Activated CD8-positive, alpha-beta T cell treated with anti-CD3 and anti-CD28 coated beads for 36 hours (primary cell): ENCODE data around the gene IGLL1. TPM values are rescaled to one million over a fixed set of nuclear protein-coding genes. Genes with fewer than 3 reads are reported as not detected.
"Not testable (repeated sequence)": the region's sequence is repeated elsewhere in the genome, so short reads cannot be mapped to it uniquely, and the experiment has no call there.

Experiments
- ATAC-seq: fragments of 200-7000 bp; cut with Tn5 transposase; one replicate; pipeline ENCODE4 v1.10.0; 2021; ENCODE audit warnings: mild to moderate bottlenecking, moderate library complexity
- CTCF ChIA-PET: fragments of 350-600 bp; sonication (Branson Sonifier 250); formaldehyde crosslinking; loops from one replicate; lab custom pipeline; 2021; ENCODE audit warnings: antibody characterized with exemption; lab: Charles Lee
- POLR2A ChIA-PET: fragments of 350-600 bp; sonication (Branson Sonifier 250); formaldehyde crosslinking; loops from one replicate; lab custom pipeline; 2021; ENCODE audit warnings: antibody characterized with exemption; lab: Charles Lee
- DNase-seq: peaks from one replicate; pipeline ENCODE4 v3.0.0-alpha.2; 2020
- H3K27ac Mint-ChIP-seq: one replicate; pipeline ENCODE4 v1.8.0; 2021; ENCODE audit warnings: mild to moderate bottlenecking, mixed read lengths
- H3K27me3 Mint-ChIP-seq: one replicate; pipeline ENCODE4 v1.8.0; 2021; ENCODE audit warnings: mixed read lengths
- H3K36me3 Mint-ChIP-seq: one replicate; pipeline ENCODE4 v1.8.0; 2021; ENCODE audit warnings: low read depth, mixed read lengths
- H3K4me1 Mint-ChIP-seq: one replicate; pipeline ENCODE4 v1.8.0; 2021; ENCODE audit warnings: low read depth, mixed read lengths
- H3K4me3 Mint-ChIP-seq: one replicate; pipeline ENCODE4 v1.8.0; 2021; ENCODE audit warnings: mild to moderate bottlenecking, moderate library complexity, mixed read lengths
- H3K9me3 Mint-ChIP-seq: one replicate; pipeline ENCODE4 v1.8.0; 2021; ENCODE audit warnings: mixed read lengths
- CTCF ChIP-seq: fragments of 200-600 bp; IDR thresholded peaks from one replicate; pipeline ENCODE4 v1.8.0; 2022; ENCODE audit warnings: antibody characterized with exemption, mild to moderate bottlenecking
- intact Hi-C: fragments of 100-400 bp; cut with micrococcal nuclease; formaldehyde crosslinking; loops from one replicate; pipeline ENCODE4 v1.10.0; 2022
- total RNA-seq, 2 experiments: library from RNA; stranded (reverse); gene quantifications; one replicate each; pipeline ENCODE4 v1.2.3, GENCODE V29; 2021

Gene IGLL1
- total RNA-seq, 2 experiments from 2014 or later: not detected

GRCh38 chr22:23622634-23623033 lies 42.5 kb upstream of the IGLL1 start:
- intact Hi-C loops: no loop called here

GRCh38 chr22:23621916-23622315 lies 41.8 kb upstream of the IGLL1 start:
- DNase-seq, intact Hi-C loops, H3K4me1 Mint-ChIP-seq, POLR2A ChIA-PET, H3K27me3 Mint-ChIP-seq, H3K36me3 Mint-ChIP-seq, ATAC-seq, H3K4me3 Mint-ChIP-seq, CTCF ChIA-PET, H3K27ac Mint-ChIP-seq, H3K9me3 Mint-ChIP-seq: not testable (repeated sequence)

More at GRCh38 chr22:23622634-23623033, 42.5 kb upstream of the IGLL1 start:
- CTCF ChIA-PET: interaction anchor here (1.0 kb wide), 1 partner anchor 9 kb away, joined by 3 read pairs; no protein-coding TSS in a partner anchor
- TF ChIP-seq CTCF: no peak
- no peaks in the 10 kb centered on the region for H3K36me3 Mint-ChIP-seq
- ATAC-seq (no peak), DNase-seq (no peak)
- POLR2A ChIA-PET: no interaction called here
- no peak overlapping the region for H3K4me3 Mint-ChIP-seq
- no peaks in the 10 kb centered on the region for H3K9me3 Mint-ChIP-seq
- H3K27ac Mint-ChIP-seq: no peak overlapping the region
- H3K4me1 Mint-ChIP-seq: no peaks in the 10 kb centered on the region
- H3K27me3 Mint-ChIP-seq: no peaks in the 10 kb centered on the region

- no peaks in the 10 kb centered on the region for H3K27me3 Mint-ChIP-seq
- TF ChIP-seq CTCF: no peak
- ChIA-PET POLR2A (no interaction called here), CTCF (no interaction called here)
- H3K36me3 Mint-ChIP-seq: no peaks in the 10 kb centered on the region
- no peak overlapping the region for H3K4me3 Mint-ChIP-seq
- no peak for ATAC-seq
- no peak for DNase-seq
- intact Hi-C loops: no loop called here
- no peaks in the 10 kb centered on the region for H3K9me3 Mint-ChIP-seq
- no peaks in the 10 kb centered on the region for H3K4me1 Mint-ChIP-seq
- no peak overlapping the region for H3K27ac Mint-ChIP-seq
These were observed 41.1 kb upstream of the IGLL1 start for GRCh38 chr22:23621082-23621780.

GRCh38 chr22:23613193-23613972 lies 33.3 kb upstream of the IGLL1 start:
- no peak for DNase-seq
- H3K4me1 Mint-ChIP-seq: peaks cover 13% of the 10 kb centered on the region
- no peaks in the 10 kb centered on the region for H3K9me3 Mint-ChIP-seq
- H3K27me3 Mint-ChIP-seq: no peaks in the 10 kb centered on the region
- POLR2A ChIA-PET: no interaction called here
- no peak overlapping the region for H3K27ac Mint-ChIP-seq
- no peak for TF ChIP-seq CTCF
- no peaks in the 10 kb centered on the region for H3K36me3 Mint-ChIP-seq
- H3K4me3 Mint-ChIP-seq: no peak overlapping the region
- no peak for ATAC-seq
- CTCF ChIA-PET: interaction anchor here (0.7 to 1.0 kb wide), 3 partner anchors 9 to 154 kb away, joined by 3 to 4 read pairs (median 3); no protein-coding TSS in a partner anchor
- intact Hi-C loops: no loop called here

- peaks cover 13% of the 10 kb centered on the region for H3K4me1 Mint-ChIP-seq
- ATAC-seq: no peak
- POLR2A ChIA-PET: no interaction called here
- intact Hi-C loops: no loop called here
- CTCF ChIA-PET: interaction anchor here (0.9 to 1.8 kb wide), 2 partner anchors 19 to 239 kb away, joined by 3 to 4 read pairs; no protein-coding TSS in a partner anchor
- H3K9me3 Mint-ChIP-seq: no peaks in the 10 kb centered on the region
- DNase-seq: peak; percentile 11
- no peak for TF ChIP-seq CTCF
- no peaks in the 10 kb centered on the region for H3K36me3 Mint-ChIP-seq
- H3K27me3 Mint-ChIP-seq: no peaks in the 10 kb centered on the region
- peak overlapping the region; percentile 3 for H3K27ac Mint-ChIP-seq
- no peak overlapping the region for H3K4me3 Mint-ChIP-seq
These were observed 30.1 kb upstream of the IGLL1 start for GRCh38 chr22:23609983-23610781.
